Erythroblast (primary cell): Measurements from ENCODE around the gene CDH15.

ENCODE experiments used
- GATA1 ChIP-seq: IDR thresholded peaks from 2 replicates; pipeline ENCODE4 v1.6.1; 2011; ENCODE audit warnings: low read depth, mild to moderate bottlenecking, control low read depth, low read length, moderate library complexity
- POLR2A ChIP-seq: IDR thresholded peaks from 2 replicates; pipeline ENCODE4 v1.6.1; 2011; ENCODE audit warnings: mild to moderate bottlenecking, low read length

GRCh38 chr16:89237733-89238132 is 66.2 kb downstream of the CDH15 start:
- no peak for TF ChIP-seq GATA1
- TF ChIP-seq POLR2A = no peak
